ENCODE measurements around the gene PATZ1. TPM values are rescaled to one million over a fixed set of nuclear protein-coding genes. Genes with fewer than 3 reads are reported as not detected.
A peak's percentile ranks its signal among the peaks of the same experiment; 100 is the strongest.

Gene PATZ1
- total RNA-seq, 1 experiment from 2014 or later, result 28.2 TPM

DNA sequence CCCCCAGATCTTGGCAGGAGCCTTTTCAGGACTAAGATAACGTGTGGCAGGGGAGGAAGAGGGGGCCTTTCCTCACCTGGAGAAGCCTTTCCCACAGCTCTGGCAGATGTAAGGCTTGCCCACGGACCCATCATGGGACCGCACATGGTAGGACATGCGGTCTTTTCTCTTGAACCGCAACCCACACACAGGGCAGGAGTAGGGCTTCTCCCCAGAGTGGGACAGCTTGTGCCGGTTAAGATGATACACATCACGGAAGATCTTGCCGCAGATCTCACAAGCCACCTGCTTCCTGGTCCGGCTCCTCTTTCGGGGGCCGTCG, 1.9 kb downstream of the PATZ1 start:
- ChIA-PET CTCF (no interaction called here), POLR2A (ENCODE audit: unreplicated experiment) (no interaction called here)
- Histone ChIP-seq H3F3A (ENCODE audit: insufficient read depth, low read depth) (peaks cover 40% of the 10 kb centered on the region), H3K4me2 (peak overlapping the region; percentile 100), H2AFZ (no peak overlapping the region), H3K79me2 (ENCODE audit: low read depth) (peaks cover 61% of the 10 kb centered on the region), H3K27me3 (ENCODE audit: insufficient read depth, low read depth) (no peaks in the 10 kb centered on the region), H3K9me3 (ENCODE audit: insufficient read depth, low read depth) (no peaks in the 10 kb centered on the region), H3K27ac (peak overlapping the region; percentile 72), H4K20me1 (ENCODE audit: insufficient read depth) (no peaks in the 10 kb centered on the region), H3K9me2 (ENCODE audit: insufficient read depth) (no peaks in the 10 kb centered on the region), H3K4me1 (replicated peaks; ENCODE audit: insufficient read depth) (peaks cover 59% of the 10 kb centered on the region), H3K36me3 (ENCODE audit: low read depth) (peaks cover 23% of the 10 kb centered on the region; the same call in 1 of the 2 replicates), H3K4me3 (peak overlapping the region; percentile 70)
- no peak for TF ChIP-seq EZH2 (IDR thresholded peaks at IDR 0.05; ENCODE audit: low read depth)
- TF ChIP-seq, protein P1, sequence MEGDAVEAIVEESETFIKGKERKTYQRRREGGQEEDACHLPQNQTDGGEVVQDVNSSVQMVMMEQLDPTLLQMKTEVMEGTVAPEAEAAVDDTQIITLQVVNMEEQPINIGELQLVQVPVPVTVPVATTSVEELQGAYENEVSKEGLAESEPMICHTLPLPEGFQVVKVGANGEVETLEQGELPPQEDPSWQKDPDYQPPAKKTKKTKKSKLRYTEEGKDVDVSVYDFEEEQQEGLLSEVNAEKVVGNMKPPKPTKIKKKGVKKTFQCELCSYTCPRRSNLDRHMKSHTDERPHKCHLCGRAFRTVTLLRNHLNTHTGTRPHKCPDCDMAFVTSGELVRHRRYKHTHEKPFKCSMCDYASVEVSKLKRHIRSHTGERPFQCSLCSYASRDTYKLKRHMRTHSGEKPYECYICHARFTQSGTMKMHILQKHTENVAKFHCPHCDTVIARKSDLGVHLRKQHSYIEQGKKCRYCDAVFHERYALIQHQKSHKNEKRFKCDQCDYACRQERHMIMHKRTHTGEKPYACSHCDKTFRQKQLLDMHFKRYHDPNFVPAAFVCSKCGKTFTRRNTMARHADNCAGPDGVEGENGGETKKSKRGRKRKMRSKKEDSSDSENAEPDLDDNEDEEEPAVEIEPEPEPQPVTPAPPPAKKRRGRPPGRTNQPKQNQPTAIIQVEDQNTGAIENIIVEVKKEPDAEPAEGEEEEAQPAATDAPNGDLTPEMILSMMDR (conservative IDR thresholded peaks at IDR 0.05), result no peak
- intact Hi-C loops (cut with micrococcal nuclease; ENCODE audit: unreplicated experiment), result no loop called here
- no peak for DNase-seq
- no TSS peak for BruUV-seq (replicated peaks)

DNA sequence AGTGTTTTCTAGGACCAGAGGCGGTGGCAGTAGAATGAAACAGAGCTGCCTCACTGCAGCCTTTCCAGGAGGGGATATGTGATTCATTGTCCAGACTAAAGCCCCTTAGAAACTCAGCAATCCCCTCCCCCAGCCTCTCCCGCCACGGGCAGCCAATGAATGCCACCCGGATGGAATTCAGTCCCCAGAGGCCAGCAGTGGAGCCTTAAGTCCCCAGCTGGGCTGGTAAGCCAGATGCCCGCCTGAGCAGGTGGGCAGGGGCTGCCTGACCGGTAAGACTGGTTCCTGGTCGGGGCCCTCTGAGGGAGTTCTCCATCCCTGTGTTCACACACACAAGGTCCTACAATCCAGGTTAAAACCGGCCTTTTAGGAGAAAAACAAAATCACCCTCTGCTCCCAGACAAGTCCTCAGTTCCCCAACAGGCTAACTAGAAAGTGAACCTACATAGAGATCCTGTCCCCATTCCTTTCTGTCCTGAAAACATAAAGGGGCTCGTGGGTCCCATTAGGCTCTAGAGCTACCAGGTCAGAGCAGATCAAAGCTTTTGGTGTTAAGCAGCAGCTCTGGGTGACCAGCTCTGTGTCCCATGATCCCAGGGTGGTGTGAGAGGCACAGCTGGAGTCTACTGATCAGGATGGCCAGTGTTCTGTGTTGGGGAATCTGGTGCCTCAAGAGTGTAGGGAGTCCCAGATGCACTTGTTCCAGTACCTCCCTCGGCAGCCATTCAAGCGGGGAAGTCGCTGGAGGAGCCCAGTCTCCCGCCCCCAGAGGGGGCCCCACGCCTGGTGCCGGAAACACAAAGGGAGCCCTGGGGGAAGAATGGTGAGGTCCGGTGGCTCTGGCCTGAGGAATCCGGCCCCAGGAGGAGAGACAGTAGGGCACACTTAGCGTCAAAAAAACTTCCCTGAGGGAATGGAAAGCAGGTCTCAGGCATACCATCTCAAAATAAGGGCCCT, 2.6 kb downstream of the PATZ1 start:
- Histone ChIP-seq H3K27me3 (ENCODE audit: insufficient read depth, low read depth) (no peaks in the 10 kb centered on the region), H3K4me1 (replicated peaks; ENCODE audit: insufficient read depth) (peaks cover 52% of the 10 kb centered on the region), H3K4me2 (peak overlapping the region; percentile 100), H3K79me2 (ENCODE audit: low read depth) (peaks cover 68% of the 10 kb centered on the region), H2AFZ (peak overlapping the region; percentile 78), H3K4me3 (peak overlapping the region; percentile 70), H3K27ac (peak overlapping the region; percentile 72), H3F3A (ENCODE audit: insufficient read depth, low read depth) (peaks cover 40% of the 10 kb centered on the region), H3K9me3 (ENCODE audit: insufficient read depth, low read depth) (no peaks in the 10 kb centered on the region), H3K36me3 (ENCODE audit: low read depth) (peaks cover 28% of the 10 kb centered on the region; the same call in 1 of the 2 replicates), H4K20me1 (ENCODE audit: insufficient read depth) (no peaks in the 10 kb centered on the region), H3K9me2 (ENCODE audit: insufficient read depth) (no peaks in the 10 kb centered on the region)
- intact Hi-C loops (cut with micrococcal nuclease; ENCODE audit: unreplicated experiment), result loop anchor here (1.0 kb wide), 4 partner anchors 30 to 136 kb away; partner anchors contain the start of gene PIK3IP1
- TF ChIP-seq, protein P1 (conservative IDR thresholded peaks at IDR 0.05), result no peak
- TF ChIP-seq EZH2 (IDR thresholded peaks at IDR 0.05; ENCODE audit: low read depth), result no peak
- POLR2A ChIA-PET (ENCODE audit: unreplicated experiment), result interaction anchor here (0.7 kb wide), 1 partner anchor 701 kb away, joined by 5 read pairs; no protein-coding TSS in a partner anchor
- no TSS peak for BruUV-seq (replicated peaks)
- CTCF ChIA-PET, result interaction anchor here (0.6 kb wide), 1 partner anchor 229 kb away, joined by 3 read pairs; no protein-coding TSS in a partner anchor
- DNase-seq, result peak; percentile 90 to 94

DNA sequence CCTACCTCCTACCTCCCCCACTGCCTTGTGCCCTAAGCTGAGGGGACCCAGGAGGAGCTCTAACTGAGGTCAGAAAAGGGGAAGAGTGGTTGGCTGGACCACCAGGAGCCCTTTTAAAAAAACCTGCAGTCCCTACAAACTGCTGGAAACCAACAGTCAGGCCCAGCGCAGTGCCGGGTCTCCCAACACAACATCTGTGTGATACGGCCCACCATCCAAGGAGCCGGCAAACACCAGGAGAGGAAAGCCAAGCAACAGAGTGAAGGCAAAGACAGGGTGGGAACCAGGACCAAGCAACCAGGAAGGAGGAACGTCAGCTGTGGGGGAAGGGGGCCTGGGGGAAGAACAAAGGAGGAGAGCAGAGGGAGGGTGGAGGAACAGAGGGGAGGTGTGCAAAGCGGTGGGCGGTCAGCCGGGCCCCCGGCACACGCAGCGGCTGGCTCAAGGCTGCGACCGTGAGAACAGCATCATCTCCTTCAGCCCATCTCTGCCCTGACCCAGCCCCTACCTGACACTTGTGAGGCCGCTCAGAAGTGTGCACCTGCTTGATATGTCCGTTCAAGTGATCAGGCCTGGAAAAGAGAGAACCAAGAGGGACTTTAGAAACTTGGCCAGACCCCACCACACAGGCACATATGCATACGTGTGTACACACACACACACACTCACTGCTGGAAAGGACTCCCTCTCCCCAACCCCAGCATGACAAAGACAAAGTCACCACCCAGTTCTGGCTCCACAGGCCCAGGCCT, 3.6 kb downstream of the PATZ1 start:
- ChIA-PET POLR2A (ENCODE audit: unreplicated experiment) (interaction anchor here (0.6 kb wide), 1 partner anchor 240 kb away, joined by 5 read pairs; no protein-coding TSS in a partner anchor), CTCF (no interaction called here)
- TF ChIP-seq, protein P1 (conservative IDR thresholded peaks at IDR 0.05), result no peak
- TF ChIP-seq EZH2 (IDR thresholded peaks at IDR 0.05; ENCODE audit: low read depth), result no peak
- BruUV-seq (replicated peaks), result no TSS peak
- Histone ChIP-seq H3K4me3 (peak overlapping the region; percentile 70), H4K20me1 (ENCODE audit: insufficient read depth) (0 out of 2 replicates have a peak, but pooled peaks cover 3% of the 10 kb centered on the region), H3K9me3 (ENCODE audit: insufficient read depth, low read depth) (no peaks in the 10 kb centered on the region), H2AFZ (no peak overlapping the region), H3K79me2 (ENCODE audit: low read depth) (peaks cover 68% of the 10 kb centered on the region), H3K4me2 (peak overlapping the region; percentile 100), H3K36me3 (ENCODE audit: low read depth) (peaks cover 33% of the 10 kb centered on the region; the same call in 1 of the 2 replicates), H3F3A (ENCODE audit: insufficient read depth, low read depth) (peaks cover 43% of the 10 kb centered on the region), H3K27ac (0 out of 2 replicates have a peak overlapping the region, but pooled peaks have one; percentile 72), H3K4me1 (replicated peaks; ENCODE audit: insufficient read depth) (peaks cover 51% of the 10 kb centered on the region), H3K27me3 (ENCODE audit: insufficient read depth, low read depth) (no peaks in the 10 kb centered on the region), H3K9me2 (ENCODE audit: insufficient read depth) (no peaks in the 10 kb centered on the region)
- intact Hi-C loops (cut with micrococcal nuclease; ENCODE audit: unreplicated experiment), result loop anchor here (1.0 kb wide), 4 partner anchors 29 to 135 kb away; partner anchors contain the start of gene PIK3IP1
- no peak for DNase-seq
